ENCODE results near the gene KRT33A.

DNA sequence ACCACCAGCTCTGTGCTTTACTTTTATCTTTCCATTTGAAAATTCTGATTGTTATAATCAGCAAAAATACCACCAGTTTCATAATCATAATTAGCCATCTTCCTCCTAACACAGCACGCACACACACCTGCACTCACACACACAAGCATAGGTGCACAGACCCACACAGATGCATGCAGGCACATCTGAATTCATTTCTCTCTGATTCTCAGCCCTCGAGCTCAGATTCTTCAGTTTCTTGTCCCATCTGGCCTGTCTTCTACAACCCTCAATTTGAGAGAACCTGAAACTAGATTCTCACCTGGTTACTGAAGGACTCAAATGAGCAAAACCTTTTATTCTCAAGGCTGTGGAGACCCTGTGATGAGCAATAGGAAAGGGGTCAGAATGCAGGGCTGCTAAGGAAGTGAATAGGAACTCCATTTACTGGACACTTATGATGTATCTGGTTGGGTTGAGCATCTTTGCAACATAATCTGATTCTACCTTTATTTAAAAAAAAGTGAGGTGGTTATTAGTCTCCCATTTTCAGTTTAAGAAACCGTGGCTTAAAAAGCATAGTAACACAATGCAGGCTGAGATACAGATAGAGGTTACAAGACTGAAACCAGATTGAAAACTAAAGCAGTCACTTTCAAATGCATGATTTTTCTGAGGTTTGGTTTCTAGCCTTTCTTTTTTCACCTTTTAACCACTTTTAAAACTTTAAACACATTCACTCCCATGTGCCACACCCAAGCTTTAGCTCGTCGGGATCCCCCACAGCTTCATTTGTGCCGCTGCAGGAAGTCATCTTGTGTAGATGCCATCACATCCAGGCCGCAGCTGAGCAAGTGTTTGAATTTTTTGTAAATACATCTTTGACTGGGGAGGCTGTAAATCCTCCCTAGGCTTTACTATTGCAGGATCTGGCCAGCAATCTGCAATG lies 9.4 kb downstream of the KRT33A start:
- TF ChIP-seq, protein P1, sequence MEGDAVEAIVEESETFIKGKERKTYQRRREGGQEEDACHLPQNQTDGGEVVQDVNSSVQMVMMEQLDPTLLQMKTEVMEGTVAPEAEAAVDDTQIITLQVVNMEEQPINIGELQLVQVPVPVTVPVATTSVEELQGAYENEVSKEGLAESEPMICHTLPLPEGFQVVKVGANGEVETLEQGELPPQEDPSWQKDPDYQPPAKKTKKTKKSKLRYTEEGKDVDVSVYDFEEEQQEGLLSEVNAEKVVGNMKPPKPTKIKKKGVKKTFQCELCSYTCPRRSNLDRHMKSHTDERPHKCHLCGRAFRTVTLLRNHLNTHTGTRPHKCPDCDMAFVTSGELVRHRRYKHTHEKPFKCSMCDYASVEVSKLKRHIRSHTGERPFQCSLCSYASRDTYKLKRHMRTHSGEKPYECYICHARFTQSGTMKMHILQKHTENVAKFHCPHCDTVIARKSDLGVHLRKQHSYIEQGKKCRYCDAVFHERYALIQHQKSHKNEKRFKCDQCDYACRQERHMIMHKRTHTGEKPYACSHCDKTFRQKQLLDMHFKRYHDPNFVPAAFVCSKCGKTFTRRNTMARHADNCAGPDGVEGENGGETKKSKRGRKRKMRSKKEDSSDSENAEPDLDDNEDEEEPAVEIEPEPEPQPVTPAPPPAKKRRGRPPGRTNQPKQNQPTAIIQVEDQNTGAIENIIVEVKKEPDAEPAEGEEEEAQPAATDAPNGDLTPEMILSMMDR (IDR thresholded peaks at IDR 0.05; ENCODE audit: insufficient read depth, low read length, poor library complexity, severe bottlenecking) = no peak
- TF ChIP-seq EZH2phosphoT487 (conservative IDR thresholded peaks at IDR 0.05; ENCODE audit: low read length) = no peak
